Fibroblast of peridontal ligament (primary cell): Measurements from ENCODE around the gene LILRA2.
"Not testable (repeated sequence)": the region's sequence is repeated elsewhere in the genome, so short reads cannot be mapped to it uniquely, and the experiment has no call there.

Source experiments
- DNase-seq: peaks from one replicate; pipeline ENCODE4 v3.0.0-alpha.2; 2010; ENCODE audit errors: extremely low read depth

LILRA2 gene

DNA sequence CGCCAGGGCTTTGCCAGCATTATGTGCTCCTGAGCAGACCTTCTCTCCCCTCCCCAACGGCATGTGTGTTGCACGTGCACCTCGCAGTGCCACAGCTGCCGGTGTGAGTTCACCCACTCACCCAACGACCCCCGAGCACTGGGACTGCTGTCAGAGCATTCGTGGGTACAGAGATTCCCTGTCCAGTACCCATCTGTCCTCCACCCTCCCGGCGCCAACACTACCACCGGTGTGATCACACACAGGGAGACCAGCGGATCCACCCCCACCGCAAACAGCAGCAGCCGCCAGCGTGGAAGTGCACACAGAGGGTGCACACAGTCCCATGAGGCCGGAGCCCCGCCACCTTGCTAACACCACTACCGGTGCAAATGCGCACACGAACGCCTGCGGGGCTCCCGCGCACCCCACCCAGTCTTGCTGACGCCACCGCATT, 35.8 kb downstream of the LILRA2 start:
- DNase-seq, result no peak

DNA sequence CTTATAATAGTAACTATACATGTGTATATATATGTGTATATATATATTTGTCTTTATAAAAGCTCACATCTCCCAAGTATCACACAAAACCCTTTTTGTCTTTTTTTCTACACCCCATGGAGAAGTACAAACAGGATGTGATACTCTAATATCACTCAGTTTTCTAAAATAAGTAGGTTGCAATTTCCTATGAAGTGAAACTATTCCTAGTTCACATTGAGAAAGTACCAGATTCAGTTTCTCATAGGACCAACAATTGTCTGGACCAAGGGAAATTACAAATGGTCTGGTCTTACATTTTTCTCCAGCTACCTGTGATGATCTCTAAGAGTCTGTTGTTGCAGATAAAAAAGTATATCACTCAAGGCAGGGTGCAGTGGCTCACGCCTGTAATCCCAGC, 38.8 kb downstream of the LILRA2 start:
- no peak for DNase-seq

DNA sequence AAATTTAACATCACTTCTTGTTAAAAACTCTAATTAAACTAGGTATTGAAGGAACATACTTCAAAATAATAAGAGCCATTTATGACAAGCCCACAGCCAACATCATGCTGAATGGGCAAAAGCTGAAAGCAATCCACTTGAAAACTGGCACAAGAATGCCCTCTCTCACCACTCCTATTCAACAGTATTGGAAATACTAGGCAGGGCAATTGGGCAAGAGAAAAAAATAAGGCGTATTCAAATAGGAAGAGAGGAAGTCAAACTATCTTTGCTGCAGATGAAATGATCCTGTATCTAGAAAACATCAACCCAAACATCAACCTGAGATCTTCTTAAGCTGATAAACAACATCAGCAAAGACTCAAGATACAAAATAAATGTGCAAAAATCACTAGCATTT, 41.1 kb downstream of the LILRA2 start:
- DNase-seq, result no peak

DNA sequence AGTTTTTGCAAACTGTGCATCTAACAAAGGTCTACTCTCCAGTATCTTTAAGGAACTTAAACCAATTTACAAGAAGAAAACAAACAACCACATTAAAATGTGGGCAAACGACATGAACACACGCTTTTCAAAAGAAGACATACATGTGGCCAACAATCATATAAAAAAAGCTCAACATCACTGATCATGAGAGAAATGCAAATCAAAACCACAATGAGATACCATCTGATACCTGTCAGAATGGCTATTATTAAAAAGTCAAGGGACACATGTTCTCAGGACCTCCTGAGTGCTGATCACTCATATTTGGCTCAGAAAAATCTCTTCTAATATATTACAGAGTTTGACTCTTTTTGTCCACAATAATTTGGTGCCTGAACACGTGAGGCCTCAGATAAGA, 42.5 kb downstream of the LILRA2 start:
- no peak for DNase-seq

DNA sequence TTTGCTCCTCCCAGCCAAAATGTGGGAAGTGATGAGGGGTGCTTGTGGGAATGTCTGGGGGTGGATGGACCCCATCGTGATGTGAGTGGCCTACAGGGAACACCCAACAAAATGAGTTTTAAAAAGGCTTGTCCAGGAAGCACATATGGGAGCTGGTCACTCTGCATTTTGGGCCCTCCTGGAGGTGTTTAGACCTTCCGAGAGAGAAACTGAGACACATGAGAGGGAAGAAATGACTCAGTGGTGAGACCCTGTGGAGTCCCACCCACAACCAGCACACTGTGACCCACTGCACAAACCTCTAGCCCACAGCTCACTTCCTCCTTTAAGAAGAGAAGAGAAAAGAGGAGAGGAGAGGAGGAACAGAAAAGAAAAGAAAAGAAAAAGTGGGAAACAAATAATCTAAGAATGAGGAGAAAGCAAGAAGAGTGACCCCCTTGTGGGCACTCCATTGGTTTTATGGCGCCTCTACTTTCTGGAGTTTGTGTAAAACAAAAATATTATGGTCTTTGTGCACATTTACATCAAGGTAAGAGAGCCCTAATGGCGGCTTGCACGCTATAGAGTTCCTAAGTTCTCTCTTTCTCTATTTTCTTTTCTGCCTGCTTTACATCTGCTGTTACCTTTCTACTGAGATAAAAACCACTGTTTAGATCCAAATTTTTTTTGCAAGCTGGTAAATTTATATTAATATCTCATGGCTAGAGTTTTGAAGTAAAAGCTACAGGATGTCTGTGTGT, 43.4 kb downstream of the LILRA2 start:
- DNase-seq, result no peak

DNA sequence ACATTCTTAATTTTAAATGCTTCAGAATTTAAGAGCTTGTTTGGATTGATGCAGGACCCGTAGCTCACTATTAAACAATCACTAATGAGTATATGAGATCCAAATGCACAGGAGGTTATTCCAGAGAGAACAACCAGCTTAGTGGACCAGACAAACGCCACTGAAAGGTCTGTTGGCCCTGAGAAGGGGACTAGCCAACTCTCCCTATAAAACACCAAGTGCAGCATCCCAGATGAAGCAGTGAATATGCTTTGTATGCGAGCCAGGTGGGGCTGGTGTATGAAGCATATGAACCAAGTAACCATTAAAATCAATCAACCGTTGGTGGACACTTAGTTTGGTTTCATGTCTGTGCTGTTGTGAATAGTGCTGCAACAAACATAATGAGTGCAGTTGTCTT, 46.9 kb downstream of the LILRA2 start:
- no peak for DNase-seq

DNA sequence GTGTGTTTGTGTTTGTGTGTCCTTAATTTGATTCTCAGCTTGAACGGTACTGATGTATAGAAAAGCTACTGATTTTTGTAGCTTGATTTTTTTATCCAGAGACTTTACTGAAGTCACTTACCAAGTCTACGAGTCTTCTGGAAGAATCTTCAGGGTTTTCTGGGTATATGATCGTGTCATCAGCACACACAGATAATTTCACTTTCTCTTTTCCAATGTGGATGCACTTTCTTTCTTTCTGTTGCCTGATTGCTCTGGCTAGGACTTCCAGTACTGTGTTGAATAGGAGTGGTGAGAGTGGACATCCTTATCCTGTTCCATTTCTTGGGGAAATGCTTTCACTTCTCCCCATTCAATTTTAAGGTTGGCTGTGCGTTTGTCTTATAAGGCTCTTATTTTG, 48.8 kb downstream of the LILRA2 start:
- DNase-seq, result no peak

DNA sequence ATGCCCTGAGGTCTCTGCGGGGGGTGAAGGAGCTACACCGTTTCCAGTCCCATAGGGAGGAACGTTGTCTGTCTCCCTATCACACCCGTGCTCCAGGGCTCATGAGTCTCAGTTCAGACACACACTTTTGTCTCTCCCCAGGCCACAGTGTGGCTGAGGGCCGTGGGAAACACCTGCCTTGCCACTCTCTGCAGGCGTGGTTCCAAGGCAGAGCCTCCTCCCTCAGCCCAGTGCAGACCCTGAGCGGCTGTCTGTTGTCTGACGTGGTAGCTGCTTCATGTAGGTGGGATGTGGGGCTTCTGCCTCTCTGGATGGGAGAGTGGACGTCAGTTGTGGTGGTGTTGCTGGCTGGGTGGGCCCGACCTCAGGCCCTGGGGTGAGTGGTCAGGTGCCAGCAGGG, 50.6 kb downstream of the LILRA2 start:
- DNase-seq, result not testable (repeated sequence)

DNA sequence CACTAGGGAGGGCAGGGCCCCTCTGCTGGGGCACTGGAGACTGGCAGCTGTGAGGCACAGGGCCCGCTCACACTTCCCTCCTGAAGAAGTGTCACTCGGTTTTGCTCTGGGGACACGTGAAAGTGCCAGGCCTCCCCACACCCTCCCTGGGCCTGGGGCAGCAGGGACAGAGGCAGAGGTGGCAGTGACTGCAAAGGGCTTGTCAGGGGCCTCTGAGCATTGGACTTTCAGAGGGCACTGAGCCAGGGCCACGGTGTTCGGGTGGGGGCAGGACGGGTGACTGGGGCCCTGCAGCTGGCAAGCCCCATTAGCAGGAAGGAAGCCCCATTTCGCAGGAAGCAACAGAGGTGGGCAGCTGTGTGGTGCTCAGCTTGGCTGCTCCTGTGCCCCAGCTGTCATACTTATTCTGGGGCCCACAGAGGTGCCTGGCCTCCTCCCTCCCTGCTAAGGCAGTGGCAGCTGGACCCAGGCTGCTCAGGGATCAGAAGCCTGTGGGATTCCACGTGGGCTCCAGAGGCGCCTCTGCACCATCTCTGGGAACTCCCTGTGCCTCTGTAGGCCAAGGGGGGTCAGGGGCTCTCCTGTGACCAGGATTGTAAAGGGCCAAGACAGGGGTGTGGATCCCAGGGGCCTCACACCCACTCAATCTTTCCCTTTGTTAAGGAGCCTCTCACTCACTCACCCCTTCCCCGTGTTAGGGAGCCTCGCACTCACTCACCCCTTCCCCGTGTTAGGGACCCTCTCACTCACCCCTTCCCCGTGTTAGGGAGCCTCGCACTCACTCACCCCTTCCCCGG, 51.5 kb downstream of the LILRA2 start:
- not testable (repeated sequence) for DNase-seq

DNA sequence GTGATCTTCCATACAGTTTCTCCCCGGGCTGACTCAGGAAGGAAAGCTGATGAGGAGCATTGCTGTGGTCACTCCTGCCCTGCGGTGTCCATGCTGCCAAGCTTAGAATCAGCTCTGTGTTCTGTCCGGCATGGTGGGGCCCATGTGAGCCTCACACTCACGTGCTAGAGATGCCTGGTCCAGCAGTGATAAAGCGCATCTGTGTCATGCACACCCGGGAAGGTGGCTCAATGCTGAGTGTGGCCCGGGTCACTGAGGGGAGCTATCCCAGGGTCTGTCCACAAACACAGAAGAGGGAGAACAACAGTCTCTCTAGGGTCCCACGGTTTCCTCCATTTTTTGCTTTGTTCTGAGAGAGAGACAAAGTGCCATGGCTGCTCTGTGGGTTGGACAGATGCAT, 53.2 kb downstream of the LILRA2 start:
- no peak for DNase-seq

DNA sequence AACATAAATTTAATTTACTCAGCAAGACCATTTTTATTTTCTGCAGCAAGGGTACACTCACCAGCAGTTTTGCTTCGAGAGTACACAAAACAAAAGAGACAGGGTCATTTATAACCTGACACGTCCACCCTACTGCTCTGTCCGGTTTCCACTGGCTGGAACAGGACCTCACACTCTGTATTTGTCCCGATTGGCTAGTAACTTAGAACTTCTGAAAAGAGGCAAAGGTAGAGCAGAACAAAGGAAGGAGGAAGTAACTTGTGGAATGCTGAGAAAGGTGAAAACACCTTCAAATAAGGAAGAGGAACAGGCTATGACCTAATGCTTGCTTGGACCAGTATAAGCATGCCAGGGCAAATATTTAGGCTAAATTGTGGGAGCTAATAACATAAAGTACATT, 54.3 kb downstream of the LILRA2 start:
- DNase-seq, result not testable (repeated sequence)

DNA sequence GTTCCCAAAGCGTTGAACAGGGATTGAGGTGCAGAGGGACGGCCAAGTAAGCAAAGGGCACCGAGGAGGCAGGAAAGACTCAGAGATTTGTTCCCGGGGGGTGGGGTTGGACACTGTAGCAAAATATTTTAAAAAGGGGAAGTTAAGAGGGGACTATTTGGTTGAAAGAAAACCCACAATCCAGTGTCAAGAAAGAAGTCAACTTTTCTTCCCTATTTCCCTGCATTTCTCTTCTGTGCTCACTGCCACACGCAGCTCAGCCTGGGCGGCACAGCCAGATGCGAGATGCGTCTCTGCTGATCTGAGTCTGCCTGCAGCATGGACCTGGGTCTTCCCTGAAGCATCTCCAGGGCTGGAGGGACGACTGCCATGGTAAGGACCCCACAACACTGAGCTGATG, 56.7 kb downstream of the LILRA2 start, which contains the start of gene LILRB1:
TSS of gene LILRB1 (plus strand) at position 223 of the 400 bp plus-strand sequence. CDS start 590 bp downstream, outside the sequence.
- not testable (repeated sequence) for DNase-seq

DNA sequence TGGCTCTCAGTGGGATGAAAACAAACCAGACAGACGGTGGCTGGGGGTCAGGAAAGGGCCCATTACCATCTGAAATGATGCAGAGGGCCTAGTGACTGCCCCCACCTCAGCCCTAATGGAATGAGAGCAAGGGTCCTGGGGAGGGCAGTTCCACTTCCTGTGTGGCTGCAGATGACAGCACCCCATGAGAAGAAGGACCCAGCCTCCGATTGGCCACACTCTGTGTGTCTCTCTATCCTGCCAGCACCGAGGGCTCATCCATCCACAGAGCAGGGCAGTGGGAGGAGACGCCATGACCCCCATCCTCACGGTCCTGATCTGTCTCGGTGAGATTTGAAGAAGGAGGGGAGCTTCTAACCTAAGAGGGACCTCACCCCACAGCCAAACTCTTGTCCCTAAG, 57.2 kb downstream of the LILRA2 start:
- DNase-seq, result no peak

DNA sequence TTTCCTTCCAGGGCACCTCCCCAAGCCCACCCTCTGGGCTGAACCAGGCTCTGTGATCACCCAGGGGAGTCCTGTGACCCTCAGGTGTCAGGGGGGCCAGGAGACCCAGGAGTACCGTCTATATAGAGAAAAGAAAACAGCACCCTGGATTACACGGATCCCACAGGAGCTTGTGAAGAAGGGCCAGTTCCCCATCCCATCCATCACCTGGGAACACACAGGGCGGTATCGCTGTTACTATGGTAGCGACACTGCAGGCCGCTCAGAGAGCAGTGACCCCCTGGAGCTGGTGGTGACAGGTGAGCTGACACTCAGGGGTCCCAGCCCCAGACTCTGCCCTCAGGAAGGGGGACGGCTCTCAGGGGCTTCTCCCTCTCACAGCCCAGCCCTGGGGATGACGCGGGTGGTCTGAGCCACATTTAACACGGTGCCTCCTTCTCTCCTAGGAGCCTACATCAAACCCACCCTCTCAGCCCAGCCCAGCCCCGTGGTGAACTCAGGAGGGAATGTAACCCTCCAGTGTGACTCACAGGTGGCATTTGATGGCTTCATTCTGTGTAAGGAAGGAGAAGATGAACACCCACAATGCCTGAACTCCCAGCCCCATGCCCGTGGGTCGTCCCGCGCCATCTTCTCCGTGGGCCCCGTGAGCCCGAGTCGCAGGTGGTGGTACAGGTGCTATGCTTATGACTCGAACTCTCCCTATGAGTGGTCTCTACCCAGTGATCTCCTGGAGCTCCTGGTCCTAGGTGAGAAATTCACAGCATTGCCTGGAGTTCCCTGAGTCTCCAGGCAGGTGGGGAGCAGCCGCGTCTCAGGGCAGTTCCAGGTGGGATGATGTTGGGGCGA, 58.1 kb downstream of the LILRA2 start:
- not testable (repeated sequence) for DNase-seq

DNA sequence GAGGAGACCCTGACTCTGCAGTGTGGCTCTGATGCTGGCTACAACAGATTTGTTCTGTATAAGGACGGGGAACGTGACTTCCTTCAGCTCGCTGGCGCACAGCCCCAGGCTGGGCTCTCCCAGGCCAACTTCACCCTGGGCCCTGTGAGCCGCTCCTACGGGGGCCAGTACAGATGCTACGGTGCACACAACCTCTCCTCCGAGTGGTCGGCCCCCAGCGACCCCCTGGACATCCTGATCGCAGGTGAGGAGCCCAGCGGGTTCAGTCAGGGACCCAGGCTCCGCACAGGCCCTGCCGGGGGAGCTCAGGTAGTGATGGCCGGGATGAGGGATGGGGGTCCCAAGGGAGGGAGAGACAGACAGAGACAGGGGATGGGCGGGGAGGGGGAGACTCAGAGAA, 58.9 kb downstream of the LILRA2 start:
- DNase-seq, result not testable (repeated sequence)

DNA sequence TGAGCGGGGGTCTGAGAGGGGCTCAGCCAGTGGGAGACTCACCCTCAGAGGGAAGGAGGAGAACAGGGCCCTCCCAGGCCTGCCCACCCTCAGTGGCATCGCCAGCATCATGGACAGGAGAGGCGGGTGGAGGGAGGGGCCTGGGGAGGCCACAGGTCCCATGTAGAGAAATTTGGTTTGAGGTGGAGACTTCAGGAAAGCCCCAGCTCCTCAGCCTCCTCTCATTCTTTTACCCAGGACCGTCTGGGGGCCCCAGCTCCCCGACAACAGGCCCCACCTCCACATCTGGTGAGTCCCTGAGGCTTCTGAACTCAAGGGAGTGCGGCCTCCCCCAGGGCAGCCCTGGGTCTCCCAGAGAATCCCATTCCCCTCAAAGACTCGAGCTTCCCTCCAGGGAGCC, 59.8 kb downstream of the LILRA2 start:
- DNase-seq, result no peak

DNA sequence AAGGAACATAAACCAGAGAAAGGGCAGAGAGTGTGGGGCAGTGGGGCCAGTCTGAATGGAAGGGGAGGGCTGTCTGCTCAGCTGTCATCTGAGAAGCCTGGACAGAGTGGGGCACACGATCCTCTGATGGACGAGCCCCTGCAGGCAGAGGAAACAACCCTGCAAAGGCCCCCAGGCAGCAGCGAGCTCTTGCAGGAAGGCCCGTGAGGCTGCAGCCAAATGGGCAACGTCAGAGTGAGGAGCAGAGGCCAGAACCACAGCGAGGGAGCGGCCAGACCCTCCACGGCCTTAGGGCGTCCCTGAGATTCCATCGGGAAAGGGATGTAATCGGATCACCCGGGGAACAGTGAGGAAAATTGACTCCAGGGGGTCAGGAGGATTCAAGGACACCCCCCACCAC, 62.5 kb downstream of the LILRA2 start:
- DNase-seq, result not testable (repeated sequence)

DNA sequence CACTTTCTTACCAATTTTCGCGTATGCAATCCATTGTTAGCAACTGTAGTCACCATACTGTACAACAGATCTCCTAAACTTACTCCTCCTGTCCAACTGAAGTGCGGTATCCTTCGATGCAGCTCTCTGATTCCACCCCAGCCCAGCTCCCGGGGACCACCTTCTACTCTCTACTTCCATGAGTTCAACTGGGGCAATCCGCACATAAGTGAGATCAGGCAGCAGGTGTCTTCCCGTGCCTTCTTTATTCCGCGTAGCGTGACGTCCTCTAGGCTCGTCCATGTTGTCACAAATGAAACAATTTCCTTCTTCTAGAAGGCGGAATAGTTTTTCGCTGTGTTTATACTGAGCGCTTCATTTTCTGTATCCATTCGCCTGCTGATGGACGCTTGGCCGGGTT, 65.1 kb downstream of the LILRA2 start:
- DNase-seq, result no peak
